T-helper 2 cell treated with Interferon-gamma antibody and Interleukin-4, amounts not matched to agents 5 μg/mL and 100 μg/mL, for 36 hours (primary cell): Measurements from ENCODE around the gene TGFBR1.
"Not testable (repeated sequence)": the region's sequence is repeated elsewhere in the genome, so short reads cannot be mapped to it uniquely, and the experiment has no call there.

ENCODE experiments used
- DNase-seq: peaks from one replicate; pipeline ENCODE4 v3.0.0; 2021; ENCODE audit warnings: low spot score
- H3K27ac Mint-ChIP-seq: one replicate; pipeline ENCODE4 v1.8.0; 2021; ENCODE audit warnings: mild to moderate bottlenecking, mixed read lengths
- H3K27me3 Mint-ChIP-seq: one replicate; pipeline ENCODE4 v1.8.0; 2021; ENCODE audit warnings: low read depth, mixed read lengths
- H3K36me3 Mint-ChIP-seq: one replicate; pipeline ENCODE4 v1.8.0; 2021; ENCODE audit warnings: low read depth, mixed read lengths
- H3K4me1 Mint-ChIP-seq: one replicate; pipeline ENCODE4 v1.8.0; 2021; ENCODE audit warnings: low read depth, mixed read lengths
- H3K4me3 Mint-ChIP-seq: one replicate; pipeline ENCODE4 v1.8.0; 2022; ENCODE audit warnings: mild to moderate bottlenecking, moderate library complexity, mixed read lengths
- H3K9me3 Mint-ChIP-seq: one replicate; pipeline ENCODE4 v1.8.0; 2021; ENCODE audit warnings: mixed read lengths

Gene TGFBR1

DNA sequence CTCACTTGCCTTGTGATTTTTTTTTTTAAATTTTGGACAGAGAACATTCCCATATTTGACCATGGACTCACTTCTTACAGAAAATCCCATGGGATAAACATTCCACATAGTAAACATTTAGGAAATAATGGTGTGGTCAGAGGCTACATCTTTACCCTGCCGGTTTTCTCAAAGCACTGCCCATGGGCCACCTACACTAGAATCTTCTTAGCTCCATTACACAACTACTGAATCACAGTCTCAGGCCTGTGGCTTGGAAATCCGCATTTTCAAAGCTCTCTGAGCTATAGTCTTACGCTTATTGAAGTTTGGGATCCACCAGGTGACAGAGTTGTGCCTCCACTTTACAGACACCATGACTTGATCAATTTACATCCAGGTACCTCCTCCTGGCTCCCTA, 77.4 kb downstream of the TGFBR1 start:
- Mint-ChIP-seq H3K27ac (no peak overlapping the region), H3K27me3 (no peaks in the 10 kb centered on the region), H3K4me3 (no peak overlapping the region), H3K9me3 (no peaks in the 10 kb centered on the region), H3K4me1 (peaks cover 33% of the 10 kb centered on the region), H3K36me3 (no peaks in the 10 kb centered on the region)
- DNase-seq: no peak

DNA sequence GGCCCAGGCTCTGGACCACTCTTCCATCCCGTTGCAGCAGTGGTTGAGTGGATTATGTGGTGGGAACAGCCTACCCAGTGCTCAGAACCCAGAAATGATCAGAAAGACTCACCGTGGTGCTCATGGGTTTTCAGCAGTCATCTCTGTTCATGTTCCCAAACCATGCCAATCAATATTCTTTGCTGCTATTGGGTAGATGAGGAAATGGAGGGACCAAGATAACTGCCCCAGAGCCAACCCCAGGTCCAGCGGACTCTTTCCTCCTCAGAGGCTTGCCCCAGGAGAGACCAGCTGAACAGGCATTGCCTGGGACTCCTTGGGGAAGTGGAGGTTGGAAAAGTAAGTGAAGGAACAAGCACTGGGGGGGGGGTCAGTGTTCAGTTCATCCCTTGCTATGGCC, 78.7 kb downstream of the TGFBR1 start:
- Mint-ChIP-seq H3K4me3 (no peak overlapping the region), H3K4me1 (peaks cover 32% of the 10 kb centered on the region), H3K27me3 (peaks cover 5% of the 10 kb centered on the region), H3K36me3 (no peaks in the 10 kb centered on the region), H3K9me3 (no peaks in the 10 kb centered on the region), H3K27ac (no peak overlapping the region)
- no peak for DNase-seq

DNA sequence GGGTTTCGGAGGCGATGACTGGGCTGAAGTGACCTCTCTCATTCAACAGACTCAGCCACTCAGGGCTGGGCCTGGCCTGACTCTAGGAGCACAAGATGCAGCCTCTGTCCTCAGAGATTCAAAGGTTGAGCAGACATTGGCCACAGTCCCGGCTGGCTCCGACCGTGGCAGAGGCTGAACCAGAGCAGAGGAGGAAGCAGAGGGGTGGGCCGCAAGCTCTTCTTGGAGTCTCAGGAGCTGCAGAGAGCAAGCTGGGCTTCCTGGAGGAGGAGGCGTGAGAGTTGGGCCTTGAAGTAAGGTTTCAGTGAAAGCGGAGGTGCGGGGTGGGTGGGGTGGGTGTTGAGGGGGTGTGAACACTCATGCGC, 79.2 kb downstream of the TGFBR1 start:
- Mint-ChIP-seq H3K4me3 (no peak overlapping the region), H3K9me3 (no peaks in the 10 kb centered on the region), H3K27me3 (peaks cover 7% of the 10 kb centered on the region), H3K27ac (no peak overlapping the region), H3K4me1 (peaks cover 31% of the 10 kb centered on the region), H3K36me3 (no peaks in the 10 kb centered on the region)
- DNase-seq: no peak

DNA sequence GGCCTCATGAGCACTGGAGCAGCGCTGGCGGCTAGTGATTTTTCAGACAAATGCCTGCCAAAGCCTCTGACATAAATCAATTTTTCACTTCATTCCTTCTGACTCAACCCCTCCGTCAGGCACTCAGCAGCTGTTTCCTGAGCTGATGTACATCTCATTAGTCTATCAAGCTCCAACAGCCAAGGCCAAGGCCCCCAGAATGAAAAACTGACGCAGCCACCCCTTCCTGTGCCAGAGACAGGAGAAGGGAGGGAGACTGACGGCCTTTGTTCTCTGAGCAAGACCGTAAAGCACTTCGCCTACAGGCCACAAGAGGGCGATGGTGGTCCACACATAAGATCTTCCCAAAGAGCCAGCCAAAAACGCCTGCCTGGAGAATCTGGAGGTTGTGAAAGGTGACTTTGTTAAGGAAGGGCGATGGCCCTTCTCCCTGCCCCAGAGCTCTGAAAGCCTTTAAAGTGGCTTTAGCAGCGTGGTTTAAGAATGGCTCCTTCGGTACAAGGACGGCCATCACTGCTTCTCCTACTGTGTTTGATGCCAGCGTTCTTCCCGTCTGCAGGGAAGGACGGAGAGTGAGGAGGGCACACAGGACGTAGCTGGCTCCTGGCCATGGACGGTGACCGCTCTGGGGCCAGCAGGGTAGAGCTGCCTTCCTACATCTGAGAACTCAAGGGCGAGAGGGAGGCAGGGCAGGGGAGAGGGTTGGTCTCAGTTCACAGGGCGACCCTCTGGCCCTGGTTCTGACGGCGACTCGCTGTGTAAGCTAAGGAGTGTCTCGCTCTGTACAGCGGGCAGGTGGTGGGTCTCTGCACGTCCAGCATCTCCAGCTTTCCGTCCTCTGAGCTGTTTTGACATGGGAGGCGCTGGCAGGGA, 79.8 kb downstream of the TGFBR1 start:
- H3K9me3 Mint-ChIP-seq: no peaks in the 10 kb centered on the region
- peaks cover 10% of the 10 kb centered on the region for H3K27me3 Mint-ChIP-seq
- H3K4me3 Mint-ChIP-seq: no peak overlapping the region
- H3K27ac Mint-ChIP-seq: no peak overlapping the region
- peak; percentile 77 for DNase-seq
- peaks cover 30% of the 10 kb centered on the region for H3K4me1 Mint-ChIP-seq
- no peaks in the 10 kb centered on the region for H3K36me3 Mint-ChIP-seq

DNA sequence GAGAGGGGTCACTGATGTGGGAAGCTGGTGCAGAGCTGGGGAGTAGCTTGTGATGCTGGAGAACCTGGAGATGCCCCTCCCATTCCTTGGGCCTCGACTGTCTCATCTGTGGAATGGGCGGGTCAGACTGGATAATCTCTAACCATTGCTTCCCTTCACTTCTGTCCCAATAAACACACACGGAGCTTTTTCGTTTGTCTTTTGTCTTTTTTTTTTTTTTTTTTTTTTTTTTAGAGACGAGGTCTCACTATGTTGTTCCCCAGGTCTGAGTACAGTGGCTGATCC, 80.4 kb downstream of the TGFBR1 start:
- Mint-ChIP-seq H3K4me3 (no peak overlapping the region), H3K27ac (no peak overlapping the region)

DNA sequence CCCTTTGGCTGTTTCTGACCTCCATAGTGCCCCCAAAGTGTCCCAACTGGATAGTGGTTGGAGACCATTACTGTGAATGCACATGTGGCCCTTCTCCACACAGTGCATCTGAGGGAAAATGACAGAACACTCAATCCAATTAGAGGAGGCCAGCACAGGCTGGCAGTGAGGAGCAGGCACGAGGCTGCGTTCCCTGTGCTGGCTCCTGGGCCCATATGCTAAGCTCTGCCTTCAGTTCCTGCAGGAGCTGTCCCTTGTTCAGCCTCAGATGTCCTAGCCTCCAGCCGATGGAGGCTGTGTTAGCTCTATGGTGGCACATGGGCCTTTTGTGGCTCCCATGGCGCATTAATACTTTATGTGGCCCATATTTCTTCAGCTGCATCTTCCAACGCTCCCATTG, 81.0 kb downstream of the TGFBR1 start:
- Mint-ChIP-seq H3K36me3 (no peaks in the 10 kb centered on the region), H3K27ac (no peak overlapping the region), H3K27me3 (peaks cover 10% of the 10 kb centered on the region), H3K4me1 (peaks cover 19% of the 10 kb centered on the region), H3K4me3 (no peak overlapping the region), H3K9me3 (no peaks in the 10 kb centered on the region)
- DNase-seq: no peak

More for the DNA sequence above, 80.4 kb downstream of the TGFBR1 start:
- no peak for DNase-seq
- Mint-ChIP-seq H3K27me3 (peaks cover 10% of the 10 kb centered on the region), H3K36me3 (no peaks in the 10 kb centered on the region), H3K9me3 (no peaks in the 10 kb centered on the region), H3K4me1 (peaks cover 26% of the 10 kb centered on the region)

DNA sequence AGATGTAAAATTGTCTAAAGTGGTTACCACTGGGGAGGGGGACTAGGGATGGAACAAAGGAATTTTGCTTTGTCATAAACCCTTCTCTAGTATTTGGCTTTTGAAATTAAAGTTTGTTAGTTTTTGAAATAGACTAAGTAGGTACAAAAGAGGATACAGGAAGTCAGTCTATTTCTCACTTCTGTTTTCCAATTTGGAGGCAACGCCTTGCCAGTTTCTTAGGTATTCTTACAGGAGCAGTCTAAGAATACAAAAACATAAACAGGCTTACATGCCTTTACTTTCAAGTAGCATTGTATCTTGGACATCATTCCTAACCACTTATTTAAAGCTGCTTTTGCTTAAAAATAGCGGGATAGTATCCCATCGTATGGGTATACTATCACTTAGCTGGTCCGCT, 82.4 kb downstream of the TGFBR1 start:
- no peak for DNase-seq
- Mint-ChIP-seq H3K27ac (no peak overlapping the region), H3K36me3 (no peaks in the 10 kb centered on the region), H3K4me1 (peaks cover 9% of the 10 kb centered on the region), H3K27me3 (peaks cover 19% of the 10 kb centered on the region), H3K9me3 (no peaks in the 10 kb centered on the region), H3K4me3 (no peak overlapping the region)

DNA sequence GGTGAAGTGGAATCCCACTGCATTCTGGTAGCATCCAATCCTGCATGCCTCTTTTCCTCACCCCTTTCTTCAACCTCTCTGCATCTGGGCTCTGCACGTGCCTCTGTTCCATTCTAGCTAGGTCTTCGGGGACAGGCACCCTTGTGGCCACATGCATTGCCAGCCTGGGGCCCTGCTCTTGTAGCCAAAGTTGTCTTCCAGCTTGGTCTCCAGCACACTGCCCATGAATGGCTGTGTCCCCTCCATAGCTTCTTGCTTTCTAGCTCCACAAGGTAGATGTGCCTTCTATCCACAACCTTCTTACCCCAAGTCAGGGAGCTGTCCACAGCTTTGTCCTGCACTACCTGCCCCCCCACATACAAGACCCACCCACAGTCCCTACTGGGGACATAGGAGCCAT, 84.3 kb downstream of the TGFBR1 start:
- Mint-ChIP-seq H3K36me3 (no peaks in the 10 kb centered on the region), H3K27ac (no peak overlapping the region), H3K4me3 (no peak overlapping the region), H3K27me3 (peaks cover 23% of the 10 kb centered on the region), H3K9me3 (no peaks in the 10 kb centered on the region), H3K4me1 (peaks cover 11% of the 10 kb centered on the region)
- DNase-seq: no peak

DNA sequence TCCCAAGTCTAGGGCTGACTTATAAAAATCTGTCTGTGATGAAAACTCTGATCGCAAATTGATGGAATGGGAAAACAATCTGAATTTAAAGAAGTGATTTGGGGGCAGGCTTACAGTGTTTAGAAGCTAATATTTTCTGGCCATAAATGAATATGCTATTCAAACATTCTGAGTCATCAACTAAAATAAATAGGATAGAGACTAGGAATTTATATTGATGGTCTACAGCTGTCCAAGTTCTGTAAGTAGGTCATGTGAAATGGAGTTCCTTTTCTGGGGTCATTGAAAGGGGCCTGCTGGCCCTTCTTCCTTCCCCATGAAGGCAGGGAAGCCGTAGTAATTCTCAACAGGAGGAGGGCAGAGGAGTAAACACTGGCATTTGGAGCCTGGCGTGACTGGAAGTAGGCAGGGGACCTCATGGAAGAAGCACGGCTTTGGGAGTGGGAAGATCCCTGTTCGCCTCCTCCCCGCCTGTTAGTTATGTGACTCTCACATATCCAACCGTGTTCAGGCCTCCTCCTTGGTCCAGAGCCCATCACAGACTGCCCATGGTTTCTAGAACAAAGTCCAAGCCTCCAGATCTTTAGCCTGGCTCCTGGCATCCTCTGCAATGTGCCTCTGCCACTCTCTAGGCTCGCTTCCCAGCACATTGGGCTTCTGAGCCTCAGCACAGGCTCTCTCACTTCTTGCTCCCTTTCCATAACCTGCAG, 85.1 kb downstream of the TGFBR1 start:
- Mint-ChIP-seq H3K36me3 (no peaks in the 10 kb centered on the region), H3K27ac (no peak overlapping the region), H3K4me1 (peaks cover 9% of the 10 kb centered on the region), H3K27me3 (peaks cover 23% of the 10 kb centered on the region), H3K4me3 (no peak overlapping the region), H3K9me3 (no peaks in the 10 kb centered on the region)
- no peak for DNase-seq

DNA sequence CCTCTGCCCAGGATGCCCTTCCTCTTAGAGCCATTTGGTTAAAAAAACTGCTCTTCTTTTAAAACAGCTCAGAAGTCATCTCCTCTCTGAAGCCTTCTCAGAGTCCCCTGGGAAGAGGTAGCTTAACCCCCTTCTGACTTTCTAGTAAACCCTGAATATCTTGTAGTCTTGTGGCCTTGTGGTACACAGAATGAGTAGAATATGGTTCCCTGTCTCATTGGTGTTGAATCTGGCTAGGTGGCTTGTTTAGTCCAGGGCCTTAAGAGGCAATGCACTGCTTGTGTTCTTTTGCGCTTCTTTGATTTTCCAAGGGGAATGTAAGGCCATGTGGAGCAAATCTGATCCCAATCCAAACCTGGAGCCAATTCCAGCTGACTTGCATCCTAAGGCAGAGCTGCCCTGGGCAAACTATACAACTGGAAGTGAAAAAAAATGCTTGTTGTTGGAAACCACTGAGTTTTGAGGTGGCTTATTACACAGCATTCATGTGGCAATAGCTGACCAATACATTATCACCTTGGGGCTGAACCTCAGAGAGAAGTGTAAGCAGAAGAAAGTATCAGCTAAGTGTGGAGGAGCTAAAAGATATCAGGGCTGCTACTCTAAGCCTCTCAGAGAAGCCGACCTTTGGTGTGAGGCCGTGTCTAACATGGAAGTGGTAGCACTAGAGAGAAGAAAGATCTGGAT, 85.8 kb downstream of the TGFBR1 start:
- H3K27ac Mint-ChIP-seq: no peak overlapping the region
- H3K36me3 Mint-ChIP-seq: no peaks in the 10 kb centered on the region
- H3K4me3 Mint-ChIP-seq: no peak overlapping the region
- DNase-seq: no peak
- H3K9me3 Mint-ChIP-seq: no peaks in the 10 kb centered on the region
- H3K4me1 Mint-ChIP-seq: peaks cover 9% of the 10 kb centered on the region
- peaks cover 24% of the 10 kb centered on the region for H3K27me3 Mint-ChIP-seq

DNA sequence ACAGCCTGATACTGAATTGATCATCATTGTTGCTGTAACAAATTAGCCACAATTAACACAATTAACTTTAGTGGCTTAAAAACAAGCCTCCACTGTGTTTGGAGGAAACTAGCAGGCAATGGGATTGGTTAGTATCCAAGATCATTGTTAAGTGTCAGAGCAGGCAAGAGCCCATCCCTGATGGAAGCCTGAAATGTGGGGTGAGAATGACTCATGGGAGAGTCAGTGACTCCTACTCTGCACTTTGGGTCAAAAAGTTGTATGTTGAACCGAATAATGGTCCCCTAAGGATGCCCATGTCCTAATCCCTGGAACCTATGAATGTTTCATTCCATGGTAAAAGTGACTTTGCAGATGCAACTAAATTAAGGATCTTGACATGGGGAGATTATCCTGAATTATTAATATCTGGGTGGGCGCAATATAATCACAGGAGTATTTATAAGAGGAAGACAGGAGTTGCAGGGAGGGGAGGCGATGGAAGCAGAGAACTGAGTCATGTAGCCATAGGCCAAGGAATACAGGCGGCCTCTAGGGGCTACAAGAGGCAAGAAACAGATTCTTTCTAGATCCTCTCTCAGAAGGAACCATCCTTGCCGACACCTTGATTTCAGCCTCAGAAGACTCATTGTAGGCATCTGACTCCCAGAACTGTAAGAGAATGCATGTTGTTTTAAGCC, 88.0 kb downstream of the TGFBR1 start:
- no peak overlapping the region for H3K27ac Mint-ChIP-seq
- H3K9me3 Mint-ChIP-seq: no peaks in the 10 kb centered on the region
- peaks cover 26% of the 10 kb centered on the region for H3K27me3 Mint-ChIP-seq
- DNase-seq: no peak
- no peaks in the 10 kb centered on the region for H3K36me3 Mint-ChIP-seq
- H3K4me1 Mint-ChIP-seq: peaks cover 15% of the 10 kb centered on the region
- H3K4me3 Mint-ChIP-seq: no peak overlapping the region

DNA sequence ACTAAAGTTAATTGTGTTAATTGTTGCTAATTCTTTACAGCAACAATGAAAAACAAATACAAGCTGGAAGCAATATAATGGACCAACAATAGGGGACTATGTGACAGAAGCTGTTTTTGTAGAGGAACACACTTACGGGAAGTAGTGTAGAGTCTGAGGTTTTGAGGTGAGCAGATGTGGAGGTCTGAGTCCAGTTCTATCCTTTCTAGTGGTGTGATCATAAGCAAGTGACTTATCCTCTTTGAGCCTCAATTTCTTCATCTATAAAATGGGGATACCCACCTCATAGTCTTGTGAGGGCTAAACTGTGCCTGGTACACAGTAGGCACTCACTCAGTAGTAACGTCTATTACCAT, 88.5 kb downstream of the TGFBR1 start:
- H3K9me3 Mint-ChIP-seq: no peaks in the 10 kb centered on the region
- no peak overlapping the region for H3K27ac Mint-ChIP-seq
- no peaks in the 10 kb centered on the region for H3K36me3 Mint-ChIP-seq
- DNase-seq: no peak
- H3K4me3 Mint-ChIP-seq: no peak overlapping the region
- H3K4me1 Mint-ChIP-seq: peaks cover 16% of the 10 kb centered on the region
- peaks cover 23% of the 10 kb centered on the region for H3K27me3 Mint-ChIP-seq

DNA sequence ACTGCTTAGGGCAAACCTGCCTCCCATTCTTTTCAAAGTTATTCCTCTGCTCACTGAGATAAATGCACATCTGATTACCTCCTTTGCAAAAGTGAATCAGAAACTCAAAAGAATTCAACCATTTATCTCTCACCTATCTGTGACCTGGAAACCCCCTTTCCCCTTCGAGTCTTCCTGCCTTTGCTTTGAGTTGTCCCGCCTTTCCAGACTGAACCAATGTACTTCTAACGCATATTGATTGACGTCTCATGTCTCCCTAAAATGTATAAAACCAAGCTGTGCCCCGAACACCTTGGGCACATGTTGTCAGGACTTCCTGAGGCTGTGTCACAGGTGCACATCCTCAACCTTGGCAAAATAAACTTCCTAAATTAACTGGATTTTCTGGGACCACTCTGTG, 91.6 kb downstream of the TGFBR1 start:
- not testable (repeated sequence) for H3K27ac Mint-ChIP-seq, H3K4me3 Mint-ChIP-seq, H3K36me3 Mint-ChIP-seq, DNase-seq, H3K9me3 Mint-ChIP-seq
- peaks cover 16% of the 10 kb centered on the region for H3K4me1 Mint-ChIP-seq
- peaks cover 14% of the 10 kb centered on the region for H3K27me3 Mint-ChIP-seq

DNA sequence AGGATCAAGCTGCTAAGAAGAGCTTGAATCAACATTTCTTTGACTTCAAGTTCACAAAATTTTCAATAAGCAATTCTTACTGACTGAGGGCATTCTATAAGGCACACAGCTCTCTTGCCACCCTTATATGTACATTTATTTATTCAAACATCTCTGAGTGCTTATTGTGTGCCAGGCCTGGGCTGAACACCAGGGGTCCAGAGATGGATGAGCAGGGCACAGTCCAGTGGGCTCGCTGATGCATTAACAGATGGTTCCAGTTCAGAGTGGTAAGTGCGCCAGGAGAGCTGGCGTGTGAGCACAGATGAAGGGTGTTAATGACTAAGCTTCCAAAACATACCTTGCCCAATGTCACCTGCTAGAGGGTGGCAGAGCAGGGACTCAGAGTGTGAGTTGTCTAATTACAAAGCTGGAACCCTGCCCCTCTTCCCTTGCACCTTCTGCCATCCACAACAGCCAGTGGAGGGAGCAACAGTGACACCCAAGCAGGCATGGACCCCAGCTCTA, 92.3 kb downstream of the TGFBR1 start:
- H3K27ac Mint-ChIP-seq: no peak overlapping the region
- peaks cover 14% of the 10 kb centered on the region for H3K27me3 Mint-ChIP-seq
- no peaks in the 10 kb centered on the region for H3K36me3 Mint-ChIP-seq
- no peak for DNase-seq
- H3K4me3 Mint-ChIP-seq: no peak overlapping the region
- no peaks in the 10 kb centered on the region for H3K9me3 Mint-ChIP-seq
- H3K4me1 Mint-ChIP-seq: peaks cover 16% of the 10 kb centered on the region
